Measurements from ENCODE around the gene OR2A1. TPM values are rescaled to one million over a fixed set of nuclear protein-coding genes. Genes with fewer than 3 reads are reported as not detected.
"Not testable (repeated sequence)": the region's sequence is repeated elsewhere in the genome, so short reads cannot be mapped to it uniquely, and the experiment has no call there.

OR2A1 gene
- total and polyA plus RNA-seq, 2 of the 8 experiments (the other 6 are each of a cell fraction or from before 2014, with no cell fraction given) = 0.05 TPM; not detected in 1

- H3K27me3 ChIP-seq (replicated peaks in 1 of 4; ENCODE audit: control insufficient read depth in 3 of 4, extremely low read depth in 1 of 4, insufficient read depth in 3 of 4, low read length in 3 of 4); H4K8ac ChIP-seq (ENCODE audit: extremely low read depth, insufficient read depth, low read length); H3K23ac ChIP-seq (ENCODE audit: insufficient read length); FAIRE-seq; DNase-seq (ENCODE audit: low read depth in 1 of 2, low spot score in 2 of 2); H3K23me2 ChIP-seq (ENCODE audit: low read depth, low read length); H3K9ac ChIP-seq (replicated peaks in 1 of 4; ENCODE audit: extremely low read depth in 1 of 4, low read depth in 3 of 4, low read length in 3 of 4); H3K4me2 ChIP-seq (ENCODE audit: insufficient read depth in 1 of 2, low read depth in 2 of 2, low read length in 2 of 2); H3K56ac ChIP-seq (replicated peaks; ENCODE audit: insufficient read length, low read depth, low read length); H4K91ac ChIP-seq (replicated peaks; ENCODE audit: insufficient read length, low read length); H2BK120ac ChIP-seq (replicated peaks; ENCODE audit: low read depth, low read length); H3K4me3 ChIP-seq (ENCODE audit: extremely low read depth in 1 of 4, insufficient read depth in 2 of 4, low read depth in 3 of 4, low read length in 4 of 4); H4K20me1 ChIP-seq (replicated peaks in 1 of 2; ENCODE audit: control insufficient read depth in 1 of 2, insufficient read depth in 2 of 2, low read length in 2 of 2); H3K4ac ChIP-seq (replicated peaks; ENCODE audit: insufficient read length, low read depth, low read length); H2AFZ ChIP-seq (ENCODE audit: low read length); H4K5ac ChIP-seq (ENCODE audit: insufficient read length, low read depth, low read length); H3K4me1 ChIP-seq (replicated peaks in 1 of 4; ENCODE audit: control insufficient read depth in 3 of 4, insufficient read depth in 4 of 4, low read length in 3 of 4); H2BK20ac ChIP-seq (ENCODE audit: low read length); H3K18ac ChIP-seq (ENCODE audit: extremely low read depth, low read length); H2BK15ac ChIP-seq (ENCODE audit: low read length); POLR2A ChIA-PET (ENCODE audit: partially characterized antibody); H3K14ac ChIP-seq (ENCODE audit: insufficient read length); H2AK5ac ChIP-seq (ENCODE audit: low read depth, low read length); H2BK5ac ChIP-seq (ENCODE audit: low read depth, low read length); H3K27ac ChIP-seq (ENCODE audit: low read depth, low read length); H3K9me3 ChIP-seq (ENCODE audit: insufficient read depth in 2 of 2, low read depth in 1 of 2, low read length in 1 of 2); H2BK12ac ChIP-seq (ENCODE audit: low read depth, low read length); H3K79me2 ChIP-seq (ENCODE audit: control insufficient read depth in 1 of 2, insufficient read depth in 2 of 2, low read length in 2 of 2); H3K36me3 ChIP-seq (ENCODE audit: control insufficient read depth in 2 of 4, insufficient read depth in 4 of 4, low read length in 3 of 4); H3K79me1 ChIP-seq (ENCODE audit: low read depth, low read length): not testable (repeated sequence)
- CTCF ChIA-PET (ENCODE audit: partially characterized antibody) = interaction anchor here (0.6 to 0.9 kb wide), 3 partner anchors 57 to 65 kb away, joined by 3 read pairs; no protein-coding TSS in a partner anchor
- 91% methylated on average over 2 of the region's 2 CpGs; no CpG with 5 or more reads in 1 of the 2 experiments for WGBS, 2 experiments (ENCODE audit: extremely low coverage in 1 of 2, insufficient coverage in 1 of 2, insufficient read length in 1 of 2, insufficient replicate concordance in 2 of 2, low coverage in 1 of 2, low lambda C conversion rate in 2 of 2, missing lambda C conversion rate in 1 of 2)
Observed at GRCh38 chr7:144331996-144332288, 19.7 kb downstream of the OR2A1 start.

- POLR2A ChIA-PET (ENCODE audit: partially characterized antibody); H3K14ac ChIP-seq (ENCODE audit: insufficient read length): not testable (repeated sequence)
Observed at GRCh38 chr7:144348625-144349024, 36.4 kb downstream of the OR2A1 start.

More at GRCh38 chr7:144348625-144349024, 36.4 kb downstream of the OR2A1 start:
- H3K23me2 ChIP-seq (ENCODE audit: low read depth, low read length); H3K56ac ChIP-seq (replicated peaks; ENCODE audit: insufficient read length, low read depth, low read length); FAIRE-seq; H3K79me1 ChIP-seq (ENCODE audit: low read depth, low read length); H3K4me2 ChIP-seq (ENCODE audit: insufficient read depth in 1 of 2, low read depth in 2 of 2, low read length in 2 of 2); H3K36me3 ChIP-seq (ENCODE audit: control insufficient read depth in 2 of 4, insufficient read depth in 4 of 4, low read length in 3 of 4); H2BK15ac ChIP-seq (ENCODE audit: low read length); H2BK20ac ChIP-seq (ENCODE audit: low read length); CTCF ChIA-PET (ENCODE audit: partially characterized antibody); H4K5ac ChIP-seq (ENCODE audit: insufficient read length, low read depth, low read length); H3K23ac ChIP-seq (ENCODE audit: insufficient read length); H2BK120ac ChIP-seq (replicated peaks; ENCODE audit: low read depth, low read length); H4K8ac ChIP-seq (ENCODE audit: extremely low read depth, insufficient read depth, low read length); H4K91ac ChIP-seq (replicated peaks; ENCODE audit: insufficient read length, low read length); H3K9ac ChIP-seq (replicated peaks in 1 of 4; ENCODE audit: extremely low read depth in 1 of 4, low read depth in 3 of 4, low read length in 3 of 4); H2BK5ac ChIP-seq (ENCODE audit: low read depth, low read length); H2BK12ac ChIP-seq (ENCODE audit: low read depth, low read length); H3K9me3 ChIP-seq (ENCODE audit: insufficient read depth in 2 of 2, low read depth in 1 of 2, low read length in 1 of 2); H3K27ac ChIP-seq (ENCODE audit: low read depth, low read length); H3K27me3 ChIP-seq (replicated peaks in 1 of 4; ENCODE audit: control insufficient read depth in 3 of 4, extremely low read depth in 1 of 4, insufficient read depth in 3 of 4, low read length in 3 of 4); H2AFZ ChIP-seq (ENCODE audit: low read length); H3K4me1 ChIP-seq (replicated peaks in 1 of 4; ENCODE audit: control insufficient read depth in 3 of 4, insufficient read depth in 4 of 4, low read length in 3 of 4); H3K79me2 ChIP-seq (ENCODE audit: control insufficient read depth in 1 of 2, insufficient read depth in 2 of 2, low read length in 2 of 2); H4K20me1 ChIP-seq (replicated peaks in 1 of 2; ENCODE audit: control insufficient read depth in 1 of 2, insufficient read depth in 2 of 2, low read length in 2 of 2); DNase-seq (ENCODE audit: low read depth in 1 of 2, low spot score in 2 of 2); H3K4me3 ChIP-seq (ENCODE audit: extremely low read depth in 1 of 4, insufficient read depth in 2 of 4, low read depth in 3 of 4, low read length in 4 of 4); H3K18ac ChIP-seq (ENCODE audit: extremely low read depth, low read length); H3K4ac ChIP-seq (replicated peaks; ENCODE audit: insufficient read length, low read depth, low read length); H2AK5ac ChIP-seq (ENCODE audit: low read depth, low read length): not testable (repeated sequence)
- no CpG with 5 or more reads among the region's 1 CpG for WGBS, 2 experiments (ENCODE audit: extremely low coverage in 1 of 2, insufficient coverage in 1 of 2, insufficient read length in 1 of 2, insufficient replicate concordance in 2 of 2, low coverage in 1 of 2, low lambda C conversion rate in 2 of 2, missing lambda C conversion rate in 1 of 2)
